KOPT-K1 (cell line): ENCODE measurements around the gene GHRH.

Experiments
- H3K27ac ChIP-seq: fragments of 200-600 bp; sonication (generic); 2 replicates; pipeline ENCODE4 v1.5.1; 2016; ENCODE audit warnings: antibody characterized with exemption, mild to moderate bottlenecking, low read depth, low read length; ENCODE audit not compliant: poor library complexity, severe bottlenecking
- H3K36me3 ChIP-seq: fragments of 200-600 bp; sonication (generic); 2 replicates; pipeline ENCODE4 v1.5.1; 2017; ENCODE audit warnings: antibody characterized with exemption, mild to moderate bottlenecking, low read length, moderate library complexity; ENCODE audit not compliant: insufficient read depth
- H3K9me3 ChIP-seq: fragments of 200-600 bp; sonication (generic); 2 replicates; pipeline ENCODE4 v1.5.1; 2017; ENCODE audit warnings: antibody characterized with exemption, low read length, mild to moderate bottlenecking; ENCODE audit not compliant: insufficient read depth, poor library complexity, severe bottlenecking

GHRH gene

GRCh38 chr20:37242503-37242902 lies 19.1 kb downstream of the GHRH start:
- no peaks in the 10 kb centered on the region for H3K9me3 ChIP-seq
- no peak overlapping the region for H3K27ac ChIP-seq
- H3K36me3 ChIP-seq = peaks cover 84% of the 10 kb centered on the region

- Histone ChIP-seq H3K36me3 (peaks cover 99% of the 10 kb centered on the region), H3K27ac (no peak overlapping the region), H3K9me3 (no peaks in the 10 kb centered on the region)
Measured at GRCh38 chr20:37240337-37241067, 21.1 kb downstream of the GHRH start.

- no peak overlapping the region for H3K27ac ChIP-seq
- peaks cover 99% of the 10 kb centered on the region for H3K36me3 ChIP-seq
- no peaks in the 10 kb centered on the region for H3K9me3 ChIP-seq
Measured at GRCh38 chr20:37238935-37239451, 22.6 kb downstream of the GHRH start.

- peaks cover 99% of the 10 kb centered on the region for H3K36me3 ChIP-seq
Measured at GRCh38 chr20:37238426-37238825, 23.2 kb downstream of the GHRH start.

GRCh38 chr20:37237656-37238055 lies 24.0 kb downstream of the GHRH start:
- Histone ChIP-seq H3K27ac (no peak overlapping the region), H3K36me3 (peaks cover 99% of the 10 kb centered on the region), H3K9me3 (no peaks in the 10 kb centered on the region)

More at GRCh38 chr20:37238426-37238825, 23.2 kb downstream of the GHRH start:
- no peaks in the 10 kb centered on the region for H3K9me3 ChIP-seq
- H3K27ac ChIP-seq = no peak overlapping the region

- Histone ChIP-seq H3K36me3 (peaks cover 99% of the 10 kb centered on the region), H3K9me3 (no peaks in the 10 kb centered on the region), H3K27ac (no peak overlapping the region)
Measured at GRCh38 chr20:37236462-37236861, 25.2 kb downstream of the GHRH start.

GRCh38 chr20:37235065-37235464 lies 26.5 kb downstream of the GHRH start:
- Histone ChIP-seq H3K9me3 (no peaks in the 10 kb centered on the region), H3K36me3 (peaks cover 99% of the 10 kb centered on the region), H3K27ac (no peak overlapping the region)

GRCh38 chr20:37234254-37234581 lies 27.4 kb downstream of the GHRH start:
- Histone ChIP-seq H3K36me3 (peaks cover 99% of the 10 kb centered on the region), H3K27ac (no peak overlapping the region), H3K9me3 (no peaks in the 10 kb centered on the region)

- Histone ChIP-seq H3K27ac (no peak overlapping the region), H3K9me3 (no peaks in the 10 kb centered on the region), H3K36me3 (peaks cover 99% of the 10 kb centered on the region)
Measured at GRCh38 chr20:37233548-37234253, 27.9 kb downstream of the GHRH start.

- peaks cover 99% of the 10 kb centered on the region for H3K36me3 ChIP-seq
- H3K9me3 ChIP-seq = no peaks in the 10 kb centered on the region
- H3K27ac ChIP-seq = no peak overlapping the region
Measured at GRCh38 chr20:37231947-37232630, 29.5 kb downstream of the GHRH start.

GRCh38 chr20:37230200-37230599 lies 31.4 kb downstream of the GHRH start:
- H3K9me3 ChIP-seq = no peaks in the 10 kb centered on the region
- no peak overlapping the region for H3K27ac ChIP-seq
- peaks cover 100% of the 10 kb centered on the region for H3K36me3 ChIP-seq

GRCh38 chr20:37229357-37229756 lies 32.3 kb downstream of the GHRH start:
- no peak overlapping the region for H3K27ac ChIP-seq
- H3K36me3 ChIP-seq = peaks cover 100% of the 10 kb centered on the region
- H3K9me3 ChIP-seq = no peaks in the 10 kb centered on the region

- Histone ChIP-seq H3K27ac (no peak overlapping the region), H3K36me3 (peaks cover 100% of the 10 kb centered on the region), H3K9me3 (no peaks in the 10 kb centered on the region)
Measured at GRCh38 chr20:37228656-37229055, 33.0 kb downstream of the GHRH start.

GRCh38 chr20:37228082-37228481 lies 33.5 kb downstream of the GHRH start:
- H3K27ac ChIP-seq = no peak overlapping the region
- no peaks in the 10 kb centered on the region for H3K9me3 ChIP-seq
- peaks cover 100% of the 10 kb centered on the region for H3K36me3 ChIP-seq

- Histone ChIP-seq H3K36me3 (peaks cover 100% of the 10 kb centered on the region), H3K9me3 (no peaks in the 10 kb centered on the region), H3K27ac (no peak overlapping the region)
Measured at GRCh38 chr20:37226889-37227288, 34.7 kb downstream of the GHRH start.
